HG02840 (cell line): ENCODE measurements around the gene MECP2.

ENCODE experiments used
- ATAC-seq: cut with Tn5 transposase; IDR thresholded peaks from one replicate; pipeline ENCODE4 v1.9.1; 2021; ENCODE audit warnings: mild to moderate bottlenecking, moderate library complexity, moderate number of reproducible peaks; ENCODE audit not compliant: unreplicated experiment, low FRiP score

MECP2 gene

DNA sequence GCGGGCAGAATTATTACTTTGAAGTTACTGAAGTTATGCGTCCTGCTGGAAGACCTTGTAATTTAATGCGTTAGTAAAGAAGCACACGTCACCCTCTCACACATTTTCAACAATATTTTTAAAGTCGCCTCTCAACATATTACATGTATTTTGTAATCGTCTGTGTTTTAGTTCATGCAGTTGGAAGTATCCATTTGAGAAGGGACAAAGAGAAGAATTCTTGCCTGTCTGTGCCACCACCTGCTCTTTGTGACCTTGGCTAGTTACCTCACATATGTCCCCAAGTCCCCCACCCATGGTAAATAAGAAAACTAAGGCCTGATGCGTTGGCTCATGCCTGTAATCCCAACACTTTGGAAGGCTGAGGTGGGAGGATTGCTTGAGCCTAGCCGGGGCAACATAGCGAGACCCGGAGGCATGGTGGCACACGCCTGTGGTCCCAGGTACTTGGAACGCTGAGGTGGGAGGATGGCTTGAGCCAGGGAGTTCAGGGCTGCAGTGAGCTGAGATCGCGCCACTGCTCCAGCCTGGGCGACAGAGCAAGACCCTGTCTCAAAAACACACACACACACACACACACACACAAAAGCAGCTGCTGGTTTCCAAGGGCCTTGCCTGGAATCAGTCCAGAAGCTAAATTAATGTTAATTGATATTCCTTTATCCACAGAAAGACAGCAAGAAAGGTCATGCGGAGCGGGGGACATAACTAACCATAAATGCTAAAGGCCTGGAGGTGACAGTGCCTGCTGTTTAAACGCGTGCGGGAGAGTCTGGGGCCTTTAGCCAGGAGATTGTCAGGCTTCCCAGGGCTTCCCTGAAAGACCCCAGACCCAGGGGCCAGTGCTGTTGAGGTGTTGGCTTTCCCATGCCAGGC is 124.2 kb downstream of the MECP2 start:
- ATAC-seq, result no peak

DNA sequence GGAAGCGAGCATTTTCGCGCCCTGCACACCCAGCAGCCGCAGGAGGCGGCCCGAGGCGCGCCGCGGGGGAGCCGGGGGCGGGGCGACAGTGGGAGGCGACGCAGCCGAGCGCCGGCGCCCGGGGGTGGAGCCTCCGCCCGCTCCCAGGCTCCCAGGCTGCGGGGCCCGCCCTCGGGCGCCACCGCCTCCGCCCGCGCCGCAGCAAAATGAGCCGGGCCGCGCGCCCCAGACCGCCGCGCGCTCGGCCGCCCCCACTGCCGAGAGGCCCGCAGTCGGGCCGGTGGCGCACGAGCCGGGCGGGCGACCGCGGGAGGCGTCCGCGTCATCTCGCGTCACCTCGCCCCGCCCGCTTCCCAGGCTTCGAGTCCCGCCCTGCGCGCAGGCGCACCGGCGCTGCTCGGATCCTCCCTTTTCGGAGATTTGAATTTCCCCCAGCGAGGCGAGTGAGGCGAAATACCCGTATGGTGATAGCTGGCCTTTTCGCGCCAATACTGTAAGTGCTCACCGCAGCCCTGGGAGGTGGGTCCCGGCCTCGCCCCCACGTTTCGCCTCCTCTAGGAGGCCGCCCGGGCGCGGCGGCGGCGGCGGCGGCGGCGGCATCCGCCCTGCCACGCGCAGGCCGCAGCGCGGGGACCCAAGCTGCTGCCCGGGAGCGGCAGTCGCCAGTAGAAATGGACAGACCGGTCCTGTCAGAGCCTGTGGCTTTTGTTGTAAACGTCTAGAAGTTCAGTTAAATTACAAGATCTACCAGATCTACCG is 125.0 kb downstream of the MECP2 start, which contains the start of gene TMEM187:
Gene TMEM187 (plus strand): TSS at position 387 of the 759 bp plus-strand sequence. CDS start 9,309 bp downstream, outside the sequence.
- peak; percentile 50 for ATAC-seq
